ENCODE data around the gene POLR2C.

POLR2C gene

DNA sequence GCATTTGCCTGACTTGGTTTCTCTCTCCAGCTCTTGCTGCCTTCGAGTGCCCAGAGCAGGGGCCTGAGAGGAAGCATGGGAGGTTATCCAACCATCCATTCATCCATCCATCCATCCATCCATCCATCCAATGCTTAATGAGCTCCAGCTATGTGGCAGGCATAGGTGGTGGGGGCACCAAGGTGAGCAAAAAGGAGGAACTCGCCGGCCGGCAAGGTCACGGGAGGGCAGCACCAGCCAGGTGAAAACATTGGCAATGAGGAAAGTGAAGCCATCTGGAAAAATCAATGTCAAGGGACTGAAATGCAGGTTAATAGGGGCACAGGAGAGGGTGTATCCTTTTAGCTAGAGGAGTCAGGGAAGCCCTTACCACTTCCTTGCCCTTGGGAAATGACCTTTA, 42.0 kb downstream of the POLR2C start:
- peak overlapping the region; percentile 39 for H3K27ac ChIP-seq
- H3K79me2 ChIP-seq: no peaks in the 10 kb centered on the region
- H3K9ac ChIP-seq: no peak overlapping the region
- H3K9me3 ChIP-seq (ENCODE audit: control insufficient read depth, low read length): no peaks in the 10 kb centered on the region
- peaks cover 18% of the 10 kb centered on the region for H3K4me1 ChIP-seq
- no peaks in the 10 kb centered on the region for H3K27me3 ChIP-seq (ENCODE audit: control insufficient read depth, insufficient read depth, low read length)
- H3K4me2 ChIP-seq (ENCODE audit: low read length): no peak overlapping the region
- H3K4me3 ChIP-seq (ENCODE audit: low read depth, low read length): no peak overlapping the region
- H3K36me3 ChIP-seq (ENCODE audit: control insufficient read depth, insufficient read depth, low read length): no peaks in the 10 kb centered on the region
- TF ChIP-seq, protein P1, sequence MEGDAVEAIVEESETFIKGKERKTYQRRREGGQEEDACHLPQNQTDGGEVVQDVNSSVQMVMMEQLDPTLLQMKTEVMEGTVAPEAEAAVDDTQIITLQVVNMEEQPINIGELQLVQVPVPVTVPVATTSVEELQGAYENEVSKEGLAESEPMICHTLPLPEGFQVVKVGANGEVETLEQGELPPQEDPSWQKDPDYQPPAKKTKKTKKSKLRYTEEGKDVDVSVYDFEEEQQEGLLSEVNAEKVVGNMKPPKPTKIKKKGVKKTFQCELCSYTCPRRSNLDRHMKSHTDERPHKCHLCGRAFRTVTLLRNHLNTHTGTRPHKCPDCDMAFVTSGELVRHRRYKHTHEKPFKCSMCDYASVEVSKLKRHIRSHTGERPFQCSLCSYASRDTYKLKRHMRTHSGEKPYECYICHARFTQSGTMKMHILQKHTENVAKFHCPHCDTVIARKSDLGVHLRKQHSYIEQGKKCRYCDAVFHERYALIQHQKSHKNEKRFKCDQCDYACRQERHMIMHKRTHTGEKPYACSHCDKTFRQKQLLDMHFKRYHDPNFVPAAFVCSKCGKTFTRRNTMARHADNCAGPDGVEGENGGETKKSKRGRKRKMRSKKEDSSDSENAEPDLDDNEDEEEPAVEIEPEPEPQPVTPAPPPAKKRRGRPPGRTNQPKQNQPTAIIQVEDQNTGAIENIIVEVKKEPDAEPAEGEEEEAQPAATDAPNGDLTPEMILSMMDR (IDR thresholded peaks at IDR 0.05): no peak
- H2AFZ ChIP-seq: peak overlapping the region; percentile 8

GRCh38 chr16:57505169-57505568, 42.7 kb downstream of the POLR2C start:
- Histone ChIP-seq H2AFZ (peak overlapping the region; percentile 15), H3K4me1 (peaks cover 18% of the 10 kb centered on the region), H3K27ac (peak overlapping the region; percentile 39), H3K4me3 (ENCODE audit: low read depth, low read length) (no peak overlapping the region), H3K4me2 (ENCODE audit: low read length) (no peak overlapping the region), H3K9ac (no peak overlapping the region), H3K79me2 (no peaks in the 10 kb centered on the region), H3K9me3 (ENCODE audit: control insufficient read depth, low read length) (no peaks in the 10 kb centered on the region), H3K27me3 (ENCODE audit: control insufficient read depth, insufficient read depth, low read length) (no peaks in the 10 kb centered on the region), H3K36me3 (ENCODE audit: control insufficient read depth, insufficient read depth, low read length) (no peaks in the 10 kb centered on the region)
- TF ChIP-seq, protein P1 (IDR thresholded peaks at IDR 0.05): no peak

DNA sequence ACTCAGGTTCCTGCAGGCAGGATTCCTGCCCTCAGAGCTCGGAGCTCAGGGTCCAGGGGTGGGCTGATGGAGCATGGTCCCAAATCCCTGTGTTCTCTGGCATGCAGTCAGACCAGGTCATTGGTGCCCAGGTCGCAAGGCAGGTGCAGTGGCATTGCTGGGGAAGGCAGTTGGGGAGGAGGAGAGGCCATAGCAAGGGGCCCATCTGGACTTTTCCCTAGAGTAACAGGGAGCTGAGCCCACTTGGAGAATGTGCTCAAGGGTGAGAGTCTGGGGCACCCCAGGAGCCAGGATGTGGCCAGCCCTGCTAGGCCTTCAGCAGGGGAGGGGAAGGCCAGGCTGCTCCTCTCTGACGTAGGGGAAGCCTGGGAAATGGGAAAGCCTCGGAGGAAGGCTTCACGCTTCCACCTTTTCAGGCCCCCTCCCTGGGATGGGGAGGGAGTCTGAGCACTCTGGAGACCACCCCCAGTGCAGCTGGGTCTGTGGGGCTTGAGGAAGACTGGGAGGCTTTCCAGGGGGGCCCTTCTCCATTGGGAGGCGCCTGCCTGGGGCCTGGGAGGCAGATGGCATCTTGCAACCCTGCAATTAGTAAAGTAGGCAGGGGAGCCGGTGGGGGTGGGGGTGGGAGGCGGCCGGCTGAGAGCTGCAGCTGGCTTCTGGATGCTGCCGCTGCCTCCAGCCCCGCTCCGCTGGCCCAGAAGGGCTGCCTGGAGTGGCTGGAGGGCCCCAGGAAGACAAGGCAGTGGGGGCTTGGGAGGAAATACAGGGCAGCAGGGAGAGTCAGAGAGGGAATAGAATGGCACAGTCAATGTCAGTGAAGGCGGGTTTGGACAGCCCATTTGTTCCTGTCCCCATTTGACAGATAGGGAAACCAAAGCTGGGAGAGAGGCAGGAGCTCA, 44.9 kb downstream of the POLR2C start:
- no peaks in the 10 kb centered on the region for H3K36me3 ChIP-seq (ENCODE audit: control insufficient read depth, insufficient read depth, low read length)
- H3K4me3 ChIP-seq (ENCODE audit: low read depth, low read length): no peak overlapping the region
- no peak overlapping the region for H3K27ac ChIP-seq
- no peaks in the 10 kb centered on the region for H3K9me3 ChIP-seq (ENCODE audit: control insufficient read depth, low read length)
- TF ChIP-seq, protein P1 (IDR thresholded peaks at IDR 0.05): no peak
- no peak overlapping the region for H3K9ac ChIP-seq
- no peaks in the 10 kb centered on the region for H3K27me3 ChIP-seq (ENCODE audit: control insufficient read depth, insufficient read depth, low read length)
- no peaks in the 10 kb centered on the region for H3K79me2 ChIP-seq
- H3K4me1 ChIP-seq: peaks cover 18% of the 10 kb centered on the region
- H2AFZ ChIP-seq: no peak overlapping the region
- no peak overlapping the region for H3K4me2 ChIP-seq (ENCODE audit: low read length)

- H3K4me2 ChIP-seq (ENCODE audit: low read length): no peak overlapping the region
- TF ChIP-seq, protein P1 (IDR thresholded peaks at IDR 0.05): no peak
- H3K9me3 ChIP-seq (ENCODE audit: control insufficient read depth, low read length): no peaks in the 10 kb centered on the region
- no peak overlapping the region for H3K27ac ChIP-seq
- no peak overlapping the region for H3K9ac ChIP-seq
- H3K4me1 ChIP-seq: peaks cover 18% of the 10 kb centered on the region
- H3K79me2 ChIP-seq: no peaks in the 10 kb centered on the region
- H3K4me3 ChIP-seq (ENCODE audit: low read depth, low read length): no peak overlapping the region
- no peaks in the 10 kb centered on the region for H3K27me3 ChIP-seq (ENCODE audit: control insufficient read depth, insufficient read depth, low read length)
- no peaks in the 10 kb centered on the region for H3K36me3 ChIP-seq (ENCODE audit: control insufficient read depth, insufficient read depth, low read length)
- no peak overlapping the region for H2AFZ ChIP-seq
These were observed 45.6 kb downstream of the POLR2C start for GRCh38 chr16:57508035-57508425.

Measured in parathyroid adenoma (tissue), 2 donors.